ENCODE measurements around the gene AFAP1. TPM values are rescaled to one million over a fixed set of nuclear protein-coding genes. Genes with fewer than 3 reads are reported as not detected.

AFAP1 gene
- total RNA-seq, 1 donor from 2014 or later: 28.7 TPM

- intact Hi-C loops (cut with DNase I): loop anchor here (5.0 kb wide), 1 partner anchor 183 kb away; no protein-coding TSS in a partner anchor
- ATAC-seq: no peak
These were observed 45.4 kb upstream of the AFAP1 start for GRCh38 chr4:7985072-7985471.

GRCh38 chr4:7984286-7984925 lies 44.7 kb upstream of the AFAP1 start:
- Histone ChIP-seq H3K27me3 (no peaks in the 10 kb centered on the region), H3K4me3 (no peak overlapping the region), H3K9me3 (no peaks in the 10 kb centered on the region), H3K27ac (no peak overlapping the region), H3K4me1 (peaks cover 14% of the 10 kb centered on the region), H3K36me3 (no peaks in the 10 kb centered on the region)
- DNase-seq (no peak), ATAC-seq (no peak)
- intact Hi-C loops (cut with DNase I): no loop called here
- TF ChIP-seq CTCF (IDR thresholded peaks at IDR 0.05): no peak

More at GRCh38 chr4:7985072-7985471, 45.4 kb upstream of the AFAP1 start:
- Histone ChIP-seq H3K9me3 (no peaks in the 10 kb centered on the region), H3K27me3 (no peaks in the 10 kb centered on the region), H3K27ac (no peak overlapping the region), H3K36me3 (no peaks in the 10 kb centered on the region), H3K4me3 (no peak overlapping the region), H3K4me1 (peaks cover 14% of the 10 kb centered on the region)
- DNase-seq: no peak
- no peak for TF ChIP-seq CTCF (IDR thresholded peaks at IDR 0.05)

GRCh38 chr4:7983296-7983695 lies 43.6 kb upstream of the AFAP1 start:
- Histone ChIP-seq H3K27ac (no peak overlapping the region), H3K9me3 (no peaks in the 10 kb centered on the region), H3K4me3 (no peak overlapping the region), H3K36me3 (no peaks in the 10 kb centered on the region), H3K27me3 (no peaks in the 10 kb centered on the region), H3K4me1 (peaks cover 21% of the 10 kb centered on the region)
- no peak for DNase-seq
- intact Hi-C loops (cut with DNase I): no loop called here
- no peak for ATAC-seq
- TF ChIP-seq CTCF (IDR thresholded peaks at IDR 0.05): no peak

- intact Hi-C loops (cut with DNase I): no loop called here
- Histone ChIP-seq H3K9me3 (no peaks in the 10 kb centered on the region), H3K27ac (no peak overlapping the region), H3K4me1 (peaks cover 25% of the 10 kb centered on the region), H3K4me3 (no peak overlapping the region), H3K36me3 (no peaks in the 10 kb centered on the region), H3K27me3 (no peaks in the 10 kb centered on the region)
- no peak for TF ChIP-seq CTCF (IDR thresholded peaks at IDR 0.05)
- peak; percentile 45 for ATAC-seq
- DNase-seq: no peak
These were observed 42.2 kb upstream of the AFAP1 start for GRCh38 chr4:7981738-7982394.

- H3K9me3 ChIP-seq: no peaks in the 10 kb centered on the region
- intact Hi-C loops (cut with DNase I): no loop called here
- no peak overlapping the region for H3K27ac ChIP-seq
- peaks cover 12% of the 10 kb centered on the region for H3K4me1 ChIP-seq
- H3K27me3 ChIP-seq: no peaks in the 10 kb centered on the region
- ATAC-seq (no peak), DNase-seq (no peak)
- H3K36me3 ChIP-seq: no peaks in the 10 kb centered on the region
- no peak overlapping the region for H3K4me3 ChIP-seq
- no peak for TF ChIP-seq CTCF (IDR thresholded peaks at IDR 0.05)
These were observed 40.4 kb upstream of the AFAP1 start for GRCh38 chr4:7980036-7980435.
